H9 (cell line): ENCODE data around the gene BCAS1. TPM values are rescaled to one million over a fixed set of nuclear protein-coding genes. Genes with fewer than 3 reads are reported as not detected.

ENCODE experiments used
- DNase-seq: peaks from one replicate; pipeline ENCODE4 v3.0.0-alpha.2; 2017
- H2AFZ ChIP-seq: one replicate; pipeline ENCODE4 v1.6.1; 2013; ENCODE audit warnings: mild to moderate bottlenecking, low read length, control low read depth, moderate library complexity
- H2AK5ac ChIP-seq: 2 replicates; pipeline ENCODE4 v1.6.1; 2013; ENCODE audit warnings: low read length, control low read depth, mixed read lengths; ENCODE audit not compliant: insufficient read length
- H2BK120ac ChIP-seq: one replicate; pipeline ENCODE4 v1.6.1; 2013; ENCODE audit warnings: low read depth, mild to moderate bottlenecking, low read length, control low read depth, inconsistent platforms; ENCODE audit not compliant: poor library complexity, severe bottlenecking
- H2BK12ac ChIP-seq: 2 replicates; pipeline ENCODE4 v1.6.1; 2013; ENCODE audit warnings: low read length, control low read depth, mixed read lengths, low read depth; ENCODE audit not compliant: insufficient read length
- H2BK15ac ChIP-seq: 2 replicates; pipeline ENCODE4 v1.6.1; 2013; ENCODE audit warnings: low read depth, low read length, control low read depth
- H2BK20ac ChIP-seq: one replicate; pipeline ENCODE4 v1.6.1; 2013; ENCODE audit warnings: low read depth, mild to moderate bottlenecking, low read length, control low read depth, inconsistent platforms; ENCODE audit not compliant: poor library complexity, severe bottlenecking
- H2BK5ac ChIP-seq: 2 replicates; pipeline ENCODE4 v1.6.1; 2013; ENCODE audit warnings: low read length, control low read depth, mixed read lengths; ENCODE audit not compliant: insufficient read length
- H3K14ac ChIP-seq: 2 replicates; pipeline ENCODE4 v1.6.1; 2013; ENCODE audit warnings: low read length, control low read depth; ENCODE audit not compliant: insufficient read depth
- H3K18ac ChIP-seq: 2 replicates; pipeline ENCODE4 v1.6.1; 2013; ENCODE audit warnings: low read depth, mild to moderate bottlenecking, mixed read lengths, low read length, control low read depth; ENCODE audit not compliant: insufficient read length
- H3K23ac ChIP-seq: 2 replicates; pipeline ENCODE4 v1.6.1; 2013; ENCODE audit warnings: low read length, control low read depth, mixed read lengths, low read depth; ENCODE audit not compliant: insufficient read length
- H3K23me2 ChIP-seq: 2 replicates; pipeline ENCODE4 v1.6.1; 2013; ENCODE audit warnings: low read depth, mild to moderate bottlenecking, mixed read lengths, low read length, control low read depth; ENCODE audit not compliant: insufficient read length, poor library complexity, severe bottlenecking
- H3K27ac ChIP-seq: 2 replicates; pipeline ENCODE4 v1.5.1; 2013; ENCODE audit warnings: low read length, control low read depth, mixed read lengths, low read depth; ENCODE audit not compliant: insufficient read length
- H3K27me3 ChIP-seq: 2 replicates; pipeline ENCODE4 v1.6.1; 2013; ENCODE audit warnings: low read length, control low read depth, inconsistent platforms; ENCODE audit not compliant: insufficient read depth
- H3K4ac ChIP-seq: 2 replicates; pipeline ENCODE4 v1.6.1; 2013; ENCODE audit warnings: low read depth, mild to moderate bottlenecking, control low read depth, inconsistent platforms, low read length, moderate library complexity
- H3K4me1 ChIP-seq: 2 replicates; pipeline ENCODE4 v1.6.1; 2013; ENCODE audit warnings: low read length, control low read depth, inconsistent platforms; ENCODE audit not compliant: insufficient read depth
- H3K4me2 ChIP-seq: 2 replicates; pipeline ENCODE4 v1.6.1; 2013; ENCODE audit warnings: low read length, control low read depth, mixed read lengths; ENCODE audit not compliant: insufficient read length, insufficient read depth
- H3K56ac ChIP-seq: 2 replicates; pipeline ENCODE4 v1.6.1; 2013; ENCODE audit warnings: low read depth, mild to moderate bottlenecking, mixed read lengths, low read length, control low read depth; ENCODE audit not compliant: insufficient read length
- H3K79me1 ChIP-seq: 2 replicates; pipeline ENCODE4 v1.6.1; 2013; ENCODE audit warnings: low read depth, mild to moderate bottlenecking, moderate library complexity, low read length, control low read depth, inconsistent platforms; ENCODE audit not compliant: insufficient read depth, poor library complexity, severe bottlenecking
- H3K79me2 ChIP-seq: 2 replicates; pipeline ENCODE4 v1.6.1; 2013; ENCODE audit warnings: low read length, control low read depth, inconsistent platforms; ENCODE audit not compliant: insufficient read depth
- H3K9ac ChIP-seq: 2 replicates; pipeline ENCODE4 v1.6.1; 2013; ENCODE audit warnings: low read length, control low read depth, mixed read lengths; ENCODE audit not compliant: insufficient read length; ENCODE audit errors: extremely low read depth
- H3K9me3 ChIP-seq: one replicate; pipeline ENCODE4 v1.6.1; 2013; ENCODE audit warnings: low read depth, low read length, inconsistent platforms; ENCODE audit not compliant: control insufficient read depth
- H3T11ph ChIP-seq: one replicate; pipeline ENCODE4 v1.6.1; 2013; ENCODE audit warnings: mild to moderate bottlenecking, low read length, control low read depth, inconsistent platforms
- H4K20me1 ChIP-seq: one replicate; pipeline ENCODE4 v1.6.1; 2013; ENCODE audit not compliant: control insufficient read depth, insufficient read length, insufficient read depth
- H4K5ac ChIP-seq: 2 replicates; pipeline ENCODE4 v1.6.1; 2013; ENCODE audit warnings: low read depth, mild to moderate bottlenecking, mixed read lengths, low read length, control low read depth; ENCODE audit not compliant: insufficient read length
- H4K8ac ChIP-seq: replicated peaks from 2 replicates; pipeline ENCODE4 v1.6.1; 2013; ENCODE audit warnings: low read length, control low read depth, mixed read lengths, low read depth; ENCODE audit not compliant: insufficient read length
- H4K91ac ChIP-seq: 2 replicates; pipeline ENCODE4 v1.6.1; 2013; ENCODE audit warnings: low read depth, mild to moderate bottlenecking, moderate library complexity, mixed read lengths, low read length, control low read depth; ENCODE audit not compliant: insufficient read length
- H3K27ac Mint-ChIP-seq, 3 experiments: 2 replicates in 2 of 3; 3 replicates in 1 of 3; pipeline ENCODE4 v1.8.0; 2020 to 2021; ENCODE audit warnings: mixed read lengths in 3 of 3, mild to moderate bottlenecking in 1 of 3, moderate library complexity in 1 of 3
- H3K27me3 Mint-ChIP-seq: 2 replicates; pipeline ENCODE4 v1.8.0; 2021; ENCODE audit warnings: low read depth, mild to moderate bottlenecking, moderate library complexity, mixed read lengths
- H3K36me3 Mint-ChIP-seq, 3 experiments: 2 replicates in 2 of 3; 3 replicates in 1 of 3; pipeline ENCODE4 v1.8.0; 2020 to 2021; ENCODE audit warnings: low read depth in 3 of 3, mixed read lengths in 3 of 3; ENCODE audit not compliant: insufficient read depth in 1 of 3
- H3K4me1 Mint-ChIP-seq, 2 experiments: 2 replicates each; pipeline ENCODE4 v1.8.0; 2020; ENCODE audit warnings: mixed read lengths in 2 of 2
- H3K4me3 Mint-ChIP-seq, 2 experiments: 2 replicates in 1 of 2; 3 replicates in 1 of 2; pipeline ENCODE4 v1.8.0; 2020 to 2021; ENCODE audit warnings: mild to moderate bottlenecking in 2 of 2, mixed read lengths in 2 of 2, moderate library complexity in 1 of 2
- H3K9me3 Mint-ChIP-seq, 2 experiments: 2 replicates in 1 of 2; 3 replicates in 1 of 2; pipeline ENCODE4 v1.8.0; 2020; ENCODE audit warnings: mild to moderate bottlenecking in 2 of 2, mixed read lengths in 2 of 2, moderate library complexity in 1 of 2
- WGBS: extraction: QIAGEN DNeasy Blood & Tissue Kit; methylation state at CpG from one replicate; pipeline ENCODE4 v1.1.7; 2013; ENCODE audit warnings: missing lambda C conversion rate, low lambda C conversion rate, mixed read lengths; ENCODE audit not compliant: insufficient read length; ENCODE audit errors: extremely low coverage; 5-methylcytosine and 5-hydroxymethylcytosine counted together
- total RNA-seq: library from RNA; stranded (reverse); gene quantifications from 2 replicates; pipeline ENCODE4 v1.2.1, GENCODE V29; 2021
- TF ChIP-seq, protein P1 (sequence below): fragments of 200-600 bp; sonication (generic); conservative IDR thresholded peaks from 3 replicates; pipeline ENCODE4 v1.8.0; 2021; ENCODE audit warnings: antibody characterized with exemption, mild to moderate bottlenecking

BCAS1 gene
- total RNA-seq, 1 experiment from 2014 or later: 0.15 TPM

DNA sequence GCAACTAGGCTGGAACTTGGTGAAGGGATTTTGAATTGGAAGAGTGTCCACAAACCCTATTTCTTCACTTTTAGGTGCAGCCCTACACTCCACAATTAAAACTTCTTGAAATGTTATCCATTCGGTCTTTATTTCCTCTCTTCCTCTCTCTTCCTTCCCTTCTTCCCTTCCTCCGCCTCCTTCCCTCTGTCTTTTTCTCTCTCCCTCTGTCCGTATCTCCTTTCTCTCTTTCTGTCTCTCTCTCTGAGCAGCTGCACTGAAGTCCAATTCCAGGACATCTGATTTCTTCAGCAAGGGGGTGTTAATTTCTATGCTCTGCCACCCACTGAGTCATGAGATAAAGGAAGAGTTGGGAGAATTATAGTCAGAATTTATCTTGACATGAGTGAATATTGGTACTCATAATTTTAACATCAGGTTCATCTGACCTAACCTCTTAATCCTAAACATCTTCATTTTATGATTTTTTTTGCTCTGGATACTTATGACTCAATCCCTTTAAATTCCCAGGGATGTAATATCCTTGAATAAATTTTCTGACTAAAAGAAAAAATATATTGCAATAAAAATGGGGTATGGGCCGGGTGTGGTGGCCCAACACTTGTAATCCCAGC lies 84.2 kb downstream of the BCAS1 start:
- Histone ChIP-seq H3K56ac (no peak overlapping the region), H4K20me1 (no peaks in the 10 kb centered on the region), H2AFZ (no peak overlapping the region), H3K4me1 (no peaks in the 10 kb centered on the region), H2BK15ac (no peak overlapping the region), H2BK5ac (no peak overlapping the region), H3K23me2 (no peaks in the 10 kb centered on the region), H3K23ac (no peak overlapping the region), H4K8ac (no peak overlapping the region), H3K9me3 (no peaks in the 10 kb centered on the region), H4K91ac (no peak overlapping the region), H2BK120ac (no peak overlapping the region), H3K79me1 (no peaks in the 10 kb centered on the region), H3K9ac (no peak overlapping the region), H3K27me3 (no peaks in the 10 kb centered on the region), H3K14ac (no peak overlapping the region), H3K27ac (no peak overlapping the region), H3K79me2 (no peaks in the 10 kb centered on the region), H2BK20ac (no peak overlapping the region), H3K4ac (no peak overlapping the region), H2BK12ac (no peak overlapping the region), H2AK5ac (no peak overlapping the region), H3T11ph (no peak overlapping the region), H3K4me2 (no peak overlapping the region), H3K18ac (no peak overlapping the region), H4K5ac (no peak overlapping the region)
- DNase-seq: no peak
- no peaks in the 10 kb centered on the region for H3K9me3 Mint-ChIP-seq
- H3K4me1 Mint-ChIP-seq: no peaks in the 10 kb centered on the region
- H3K27me3 Mint-ChIP-seq: no peaks in the 10 kb centered on the region
- TF ChIP-seq, protein P1, sequence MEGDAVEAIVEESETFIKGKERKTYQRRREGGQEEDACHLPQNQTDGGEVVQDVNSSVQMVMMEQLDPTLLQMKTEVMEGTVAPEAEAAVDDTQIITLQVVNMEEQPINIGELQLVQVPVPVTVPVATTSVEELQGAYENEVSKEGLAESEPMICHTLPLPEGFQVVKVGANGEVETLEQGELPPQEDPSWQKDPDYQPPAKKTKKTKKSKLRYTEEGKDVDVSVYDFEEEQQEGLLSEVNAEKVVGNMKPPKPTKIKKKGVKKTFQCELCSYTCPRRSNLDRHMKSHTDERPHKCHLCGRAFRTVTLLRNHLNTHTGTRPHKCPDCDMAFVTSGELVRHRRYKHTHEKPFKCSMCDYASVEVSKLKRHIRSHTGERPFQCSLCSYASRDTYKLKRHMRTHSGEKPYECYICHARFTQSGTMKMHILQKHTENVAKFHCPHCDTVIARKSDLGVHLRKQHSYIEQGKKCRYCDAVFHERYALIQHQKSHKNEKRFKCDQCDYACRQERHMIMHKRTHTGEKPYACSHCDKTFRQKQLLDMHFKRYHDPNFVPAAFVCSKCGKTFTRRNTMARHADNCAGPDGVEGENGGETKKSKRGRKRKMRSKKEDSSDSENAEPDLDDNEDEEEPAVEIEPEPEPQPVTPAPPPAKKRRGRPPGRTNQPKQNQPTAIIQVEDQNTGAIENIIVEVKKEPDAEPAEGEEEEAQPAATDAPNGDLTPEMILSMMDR: no peak
- no CpG with 5 or more reads among the region's 4 CpGs for WGBS
- H3K27ac Mint-ChIP-seq: no peak overlapping the region
- no peaks in the 10 kb centered on the region for H3K36me3 Mint-ChIP-seq
- no peak overlapping the region for H3K4me3 Mint-ChIP-seq
